Activated CD8-positive, alpha-beta memory T cell treated with anti-CD3 and anti-CD28 coated beads, Interleukin-2, amount 50 U/mL, for 48 hours (primary cell): Measurements from ENCODE around the gene PCSK2.
"Not testable (repeated sequence)": the region's sequence is repeated elsewhere in the genome, so short reads cannot be mapped to it uniquely, and the experiment has no call there.

Experiments
- DNase-seq: peaks from one replicate; pipeline ENCODE4 v3.0.0-alpha.2; 2020

The PCSK2 gene, protein sequence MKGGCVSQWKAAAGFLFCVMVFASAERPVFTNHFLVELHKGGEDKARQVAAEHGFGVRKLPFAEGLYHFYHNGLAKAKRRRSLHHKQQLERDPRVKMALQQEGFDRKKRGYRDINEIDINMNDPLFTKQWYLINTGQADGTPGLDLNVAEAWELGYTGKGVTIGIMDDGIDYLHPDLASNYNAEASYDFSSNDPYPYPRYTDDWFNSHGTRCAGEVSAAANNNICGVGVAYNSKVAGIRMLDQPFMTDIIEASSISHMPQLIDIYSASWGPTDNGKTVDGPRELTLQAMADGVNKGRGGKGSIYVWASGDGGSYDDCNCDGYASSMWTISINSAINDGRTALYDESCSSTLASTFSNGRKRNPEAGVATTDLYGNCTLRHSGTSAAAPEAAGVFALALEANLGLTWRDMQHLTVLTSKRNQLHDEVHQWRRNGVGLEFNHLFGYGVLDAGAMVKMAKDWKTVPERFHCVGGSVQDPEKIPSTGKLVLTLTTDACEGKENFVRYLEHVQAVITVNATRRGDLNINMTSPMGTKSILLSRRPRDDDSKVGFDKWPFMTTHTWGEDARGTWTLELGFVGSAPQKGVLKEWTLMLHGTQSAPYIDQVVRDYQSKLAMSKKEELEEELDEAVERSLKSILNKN

DNA sequence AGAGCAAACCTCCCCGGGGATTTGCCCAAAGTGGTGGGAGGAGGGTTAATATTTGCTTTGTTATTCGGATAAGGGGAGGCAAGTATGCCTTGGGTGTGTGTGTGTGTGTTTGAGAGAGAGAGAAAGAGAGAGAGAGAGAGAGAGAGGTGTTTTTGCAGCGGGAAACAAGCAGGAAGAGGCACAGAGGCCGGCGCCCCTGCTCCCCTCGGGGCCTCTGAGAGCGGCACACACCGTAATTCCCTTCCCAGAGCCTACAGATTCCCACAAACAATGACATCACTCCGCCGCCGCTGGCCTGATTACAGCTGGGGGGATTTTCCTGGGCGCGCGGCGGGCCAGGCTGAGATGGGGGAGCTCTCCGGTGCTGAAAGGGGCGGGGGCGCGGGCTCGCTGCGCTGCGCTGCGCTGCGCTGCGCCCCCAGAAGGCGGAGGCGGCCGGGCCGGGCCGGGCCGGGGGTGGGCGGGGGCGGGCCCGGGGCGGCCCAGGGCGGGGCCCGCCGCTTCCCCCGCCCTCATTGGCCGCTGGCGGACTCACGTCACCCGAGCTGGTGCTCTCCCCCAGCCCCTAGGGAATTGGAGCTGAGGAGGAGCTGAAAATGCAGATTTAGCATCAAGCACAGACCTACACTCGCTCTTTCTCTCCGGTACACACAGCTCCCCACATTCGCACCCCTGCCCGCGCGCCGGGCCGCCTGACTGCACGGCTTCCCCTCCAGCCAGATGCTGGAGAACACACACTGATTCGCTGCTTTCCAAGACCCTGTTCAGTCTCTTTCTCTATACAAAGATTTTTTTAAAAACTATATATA lies at the start of gene PCSK2:
Gene PCSK2 (plus strand): TSS at position 631 of the 809 bp plus-strand sequence. CDS start 266 bp downstream, outside the sequence.
- DNase-seq = no peak

DNA sequence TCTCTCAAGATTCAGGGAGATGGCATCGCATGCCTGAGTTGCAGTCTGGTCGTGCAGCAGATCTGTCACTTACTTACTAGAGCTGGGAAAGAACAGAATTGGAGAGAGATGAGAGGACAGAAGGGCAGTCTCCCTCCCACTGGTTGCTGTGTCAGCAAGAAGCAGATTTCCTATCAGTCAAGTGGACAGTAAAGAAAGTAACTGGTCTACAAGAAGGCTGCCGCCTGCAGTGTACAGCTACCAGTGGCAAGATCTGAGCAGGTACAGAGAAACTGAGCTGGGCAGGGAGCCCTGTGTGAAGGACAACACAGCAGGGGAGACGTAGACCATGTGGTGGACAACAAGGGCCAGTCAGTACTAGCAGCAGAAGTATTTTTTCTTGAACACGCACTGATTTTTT lies 49.5 kb upstream of the PCSK2 start:
- DNase-seq = no peak

DNA sequence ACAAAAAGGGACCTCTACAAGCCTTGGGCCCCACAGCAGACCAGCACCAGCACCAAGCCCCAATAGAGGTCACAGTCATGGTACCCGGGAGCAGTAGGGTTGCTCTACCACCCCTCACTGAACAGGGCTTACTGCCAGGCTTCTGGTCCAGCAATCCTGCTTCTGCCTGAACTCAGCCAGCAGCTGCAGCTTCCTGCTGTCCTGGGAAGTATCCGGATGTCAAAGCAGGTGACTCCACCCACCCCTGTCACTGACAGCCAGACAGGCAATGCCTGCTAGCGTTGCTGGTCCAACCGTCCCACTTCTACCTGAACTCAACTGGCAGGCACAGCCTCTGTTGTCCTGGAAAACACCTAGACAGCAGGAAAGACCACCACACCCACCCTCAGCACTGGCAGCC lies 47.0 kb upstream of the PCSK2 start:
- DNase-seq = no peak

DNA sequence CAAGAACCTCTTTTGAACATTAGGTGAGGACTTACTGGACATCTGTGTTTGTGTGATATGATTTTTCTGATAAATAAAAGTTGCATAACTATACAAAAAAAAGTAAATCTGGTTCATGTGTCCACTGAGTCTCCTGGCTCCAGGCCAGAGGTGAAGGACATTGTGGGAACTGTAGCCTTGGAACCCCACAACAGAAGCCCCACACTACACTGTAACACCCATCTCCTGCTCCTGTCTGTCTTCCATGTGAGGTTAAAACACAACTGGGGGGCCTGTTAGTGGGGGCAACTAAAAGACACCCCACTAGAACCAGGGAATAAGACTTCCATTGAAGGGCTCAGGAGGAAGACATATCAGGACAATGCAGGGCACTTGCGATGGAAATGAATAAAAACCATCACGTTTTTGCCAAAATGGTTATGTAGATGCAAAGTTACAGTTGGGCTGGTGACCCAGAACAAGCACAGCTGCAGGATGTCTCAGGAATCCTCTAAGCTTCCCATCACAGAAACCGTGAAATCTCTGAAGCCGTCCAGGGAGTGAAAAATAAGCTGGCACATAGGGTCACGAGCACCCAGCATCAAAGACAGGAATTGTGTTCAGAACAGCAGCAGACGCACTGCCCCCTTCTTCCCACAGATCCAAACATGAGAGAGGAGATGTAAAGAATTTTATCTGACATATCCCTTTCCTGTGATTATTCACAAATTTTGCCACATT lies 36.7 kb upstream of the PCSK2 start:
- no peak for DNase-seq

DNA sequence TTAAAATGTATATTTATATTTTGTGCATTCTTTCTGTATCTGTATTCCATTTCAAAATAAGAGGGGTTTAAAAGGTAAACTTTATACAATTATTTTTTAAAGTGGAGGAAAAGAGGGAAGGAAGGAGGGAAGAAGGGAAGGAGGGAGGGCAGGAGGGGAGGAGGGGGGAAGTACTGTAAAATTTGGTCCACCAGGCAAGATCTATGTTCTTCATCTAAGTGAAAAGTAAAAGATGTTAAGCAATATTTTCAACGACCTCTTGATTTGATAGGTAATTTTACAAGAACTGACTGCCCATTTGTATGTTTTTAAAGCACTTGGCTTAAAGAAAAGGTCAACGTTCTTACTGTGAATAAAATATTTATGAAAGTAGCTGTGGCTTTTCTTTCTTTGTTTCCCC lies 29.8 kb upstream of the PCSK2 start:
- DNase-seq = no peak

DNA sequence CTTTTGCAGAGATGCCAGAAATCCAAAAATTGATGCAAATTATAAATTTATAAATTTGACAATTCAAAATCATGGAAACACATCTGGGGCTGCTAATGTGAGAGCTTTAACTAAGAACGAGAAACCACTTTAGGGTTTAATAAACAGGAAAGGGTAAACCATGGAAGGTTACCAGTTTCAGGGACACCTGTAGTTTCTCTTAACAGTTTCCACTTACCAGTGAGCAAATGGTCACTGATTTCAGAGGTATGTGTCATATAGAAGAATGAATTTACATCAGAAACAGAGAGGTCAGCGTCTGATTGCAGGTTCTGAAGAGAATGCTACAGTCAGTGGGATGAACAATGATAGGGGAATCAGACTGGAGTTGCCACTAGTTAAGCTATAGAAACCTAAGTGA lies 24.8 kb upstream of the PCSK2 start:
- no peak for DNase-seq

DNA sequence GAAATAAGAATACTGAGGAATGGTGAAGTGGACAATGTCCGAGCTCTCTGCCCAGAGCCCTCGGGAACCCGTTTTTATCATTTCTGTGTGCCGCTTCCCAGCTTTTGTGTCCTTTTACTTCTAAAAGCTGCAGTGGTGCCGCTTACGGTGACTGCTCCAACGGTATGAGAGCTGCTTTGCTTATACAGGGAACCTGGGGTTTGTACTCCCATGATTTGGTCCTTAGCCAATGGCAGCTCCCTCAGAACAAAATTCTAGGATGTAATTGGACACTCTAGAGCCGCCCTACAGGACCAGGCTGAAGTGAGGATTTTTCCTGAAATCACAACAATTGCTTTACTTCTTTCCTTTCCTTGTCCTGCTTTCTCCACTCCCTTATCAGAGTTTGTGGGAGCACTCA lies 24.2 kb upstream of the PCSK2 start:
- DNase-seq = no peak

DNA sequence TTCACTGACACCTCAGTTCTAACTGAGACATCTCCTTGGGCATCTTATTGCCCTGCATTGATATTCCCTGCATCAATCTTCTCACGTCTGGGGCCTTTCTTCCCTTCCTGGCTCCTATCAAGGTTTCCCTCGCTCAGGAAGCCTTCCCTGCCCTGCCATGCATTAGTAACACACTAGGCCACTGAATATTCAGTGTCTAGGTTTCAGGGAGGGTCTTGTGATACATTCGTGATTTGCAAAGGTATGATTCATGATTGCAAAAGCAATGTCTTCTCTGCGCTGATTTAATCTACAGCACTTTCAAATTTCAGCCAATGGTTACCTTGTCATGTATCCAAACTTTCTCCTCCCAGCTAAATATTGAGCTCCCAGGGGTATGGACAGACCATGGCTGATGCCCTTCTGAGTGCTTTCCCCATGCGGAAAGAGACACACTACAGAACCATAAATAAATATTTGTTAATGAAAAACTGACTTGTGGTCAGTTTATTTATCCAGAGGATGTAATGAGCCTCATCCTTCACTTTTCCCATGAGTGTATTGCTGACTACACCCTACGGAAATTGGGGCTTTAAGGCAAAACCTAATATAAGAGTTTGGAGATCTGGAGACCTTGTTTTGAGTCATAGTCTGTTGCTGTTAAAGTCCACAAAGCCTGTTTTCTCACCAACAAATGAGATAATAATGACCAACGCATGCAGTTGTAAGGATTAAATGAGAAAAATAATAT lies 21.6 kb upstream of the PCSK2 start:
- DNase-seq = no peak

DNA sequence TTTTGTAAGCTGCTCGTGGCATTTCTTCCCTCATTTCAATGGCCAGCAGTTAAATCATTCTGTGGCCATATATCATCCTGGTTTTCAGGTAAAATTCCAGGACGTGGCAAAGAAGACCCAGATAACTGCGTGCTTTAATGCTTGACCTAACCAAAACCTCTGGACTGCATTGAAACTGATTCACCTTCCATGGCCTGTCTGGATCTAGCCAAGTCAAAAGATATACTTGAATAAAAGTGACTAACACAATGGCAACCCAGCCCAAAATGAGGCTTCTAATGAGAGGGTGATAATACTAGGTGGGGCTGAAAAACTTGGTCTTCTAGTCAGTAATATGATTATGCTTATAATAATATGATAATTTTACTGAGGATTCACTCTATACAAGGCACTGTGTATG lies 16.5 kb upstream of the PCSK2 start:
- DNase-seq = no peak

DNA sequence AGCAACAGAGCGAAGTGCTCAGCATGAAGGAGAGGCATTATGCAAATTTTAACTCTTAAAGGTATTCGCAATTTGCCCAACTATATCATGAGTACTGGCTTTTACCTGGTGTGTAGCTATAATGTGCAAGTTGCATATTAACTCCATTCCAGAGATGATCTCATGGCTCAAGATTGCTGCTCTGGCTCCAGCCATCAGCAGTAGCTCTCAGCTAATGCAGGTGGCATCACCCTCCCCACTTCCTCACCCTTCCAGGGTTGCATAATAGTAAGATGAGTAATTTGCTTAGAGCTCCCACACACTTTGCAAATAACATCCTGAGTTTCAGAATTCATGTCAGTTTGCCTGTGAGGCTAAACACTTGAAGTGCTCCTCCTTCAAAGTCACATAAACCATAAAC lies 15.9 kb upstream of the PCSK2 start:
- DNase-seq = no peak

DNA sequence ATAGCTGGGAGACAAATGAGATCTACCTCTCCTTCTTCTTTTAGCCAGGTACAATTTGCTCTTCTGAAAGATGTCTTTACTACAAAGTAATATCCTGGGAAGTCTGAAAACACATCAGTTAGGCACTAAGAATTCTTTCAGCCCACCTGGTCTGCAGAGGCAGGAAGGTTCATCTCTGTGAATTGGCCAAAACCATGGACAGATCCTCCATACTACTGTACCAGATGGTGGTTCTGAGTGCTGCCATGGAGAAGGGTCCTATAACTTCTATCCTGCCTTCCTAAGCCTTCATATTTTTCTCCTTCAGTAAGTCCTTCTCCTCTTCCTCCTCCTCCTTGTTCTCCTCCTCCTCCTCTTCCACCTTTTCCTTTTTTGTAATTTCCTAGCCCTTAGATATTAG lies 11.7 kb upstream of the PCSK2 start:
- DNase-seq = no peak

DNA sequence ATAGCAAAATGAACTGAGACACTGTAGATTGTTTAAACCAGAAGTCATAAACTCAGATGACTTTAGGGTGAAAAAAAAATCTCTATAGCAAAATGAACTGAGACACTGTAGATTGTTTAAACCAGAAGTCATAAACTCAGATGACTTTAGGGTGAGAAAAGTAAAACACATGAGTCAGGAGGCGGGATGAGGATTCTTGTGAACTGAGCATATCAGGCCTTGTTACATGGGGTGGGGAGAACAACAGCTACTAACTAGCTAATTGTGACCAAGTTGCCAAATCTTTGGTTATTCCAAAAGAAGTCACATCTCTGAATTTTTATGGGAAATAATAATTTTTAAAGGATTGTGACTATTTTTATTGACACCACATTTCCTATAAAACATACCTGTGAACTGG lies 7.0 kb upstream of the PCSK2 start:
- DNase-seq = not testable (repeated sequence)

DNA sequence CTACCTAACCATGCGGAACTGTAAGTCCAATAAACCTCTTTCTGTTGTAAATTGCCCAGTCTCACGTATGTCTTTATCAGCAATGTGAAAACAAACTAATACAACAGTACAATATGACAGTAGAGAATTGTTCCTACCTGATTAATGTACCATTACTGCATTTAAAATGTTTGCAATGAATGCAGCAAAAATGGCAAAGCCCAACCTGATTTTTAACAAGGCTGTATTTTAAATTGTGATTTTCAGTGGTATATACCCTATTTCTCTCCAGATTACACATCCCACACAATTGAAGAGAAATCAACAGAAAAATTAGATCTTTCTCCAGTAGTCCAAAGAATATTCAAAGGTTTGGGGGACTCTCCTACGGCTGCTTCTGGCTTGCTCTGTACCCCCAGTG lies 3.3 kb upstream of the PCSK2 start:
- no peak for DNase-seq

DNA sequence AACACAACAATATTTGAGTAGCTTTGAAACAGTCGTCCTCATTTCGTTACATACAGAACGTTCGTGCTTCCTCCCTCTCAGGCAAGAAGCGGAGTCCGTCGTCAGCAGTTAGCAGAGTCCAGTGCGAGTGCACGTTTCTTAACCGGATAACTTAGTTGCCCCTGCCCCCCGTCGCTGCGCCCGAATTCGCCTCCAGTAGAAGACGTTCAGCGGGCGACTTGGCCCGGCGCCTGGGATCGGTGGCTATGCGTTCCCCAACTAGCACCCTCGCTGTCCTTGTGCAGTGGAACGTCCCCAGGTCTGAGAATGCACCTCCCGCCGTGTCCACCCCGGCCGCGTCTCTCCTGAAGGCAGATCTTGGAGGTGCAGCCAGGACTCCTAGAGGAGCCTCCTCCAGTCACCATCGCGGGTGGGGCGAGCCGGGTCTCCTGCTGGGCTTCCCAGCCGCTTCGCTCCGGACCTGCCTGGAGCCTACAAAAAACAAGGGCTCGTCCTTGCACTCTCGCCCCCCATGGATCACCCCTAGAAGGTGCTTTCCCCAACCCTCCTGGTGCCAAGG lies 910 bp upstream of the PCSK2 start:
- no peak for DNase-seq

DNA sequence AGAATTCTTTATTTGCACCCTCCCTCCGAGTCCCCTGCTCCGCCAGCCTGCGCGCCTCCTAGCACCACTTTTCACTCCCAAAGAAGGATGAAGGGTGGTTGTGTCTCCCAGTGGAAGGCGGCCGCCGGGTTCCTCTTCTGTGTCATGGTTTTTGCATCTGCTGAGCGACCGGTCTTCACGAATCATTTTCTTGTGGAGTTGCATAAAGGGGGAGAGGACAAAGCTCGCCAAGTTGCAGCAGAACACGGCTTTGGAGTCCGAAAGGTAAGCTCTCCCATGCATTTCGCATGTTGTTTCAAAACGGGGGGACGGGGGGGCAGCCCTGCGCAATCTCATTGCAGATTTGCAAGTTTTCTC lies 357 bp downstream of the PCSK2 start:
- no peak for DNase-seq

DNA sequence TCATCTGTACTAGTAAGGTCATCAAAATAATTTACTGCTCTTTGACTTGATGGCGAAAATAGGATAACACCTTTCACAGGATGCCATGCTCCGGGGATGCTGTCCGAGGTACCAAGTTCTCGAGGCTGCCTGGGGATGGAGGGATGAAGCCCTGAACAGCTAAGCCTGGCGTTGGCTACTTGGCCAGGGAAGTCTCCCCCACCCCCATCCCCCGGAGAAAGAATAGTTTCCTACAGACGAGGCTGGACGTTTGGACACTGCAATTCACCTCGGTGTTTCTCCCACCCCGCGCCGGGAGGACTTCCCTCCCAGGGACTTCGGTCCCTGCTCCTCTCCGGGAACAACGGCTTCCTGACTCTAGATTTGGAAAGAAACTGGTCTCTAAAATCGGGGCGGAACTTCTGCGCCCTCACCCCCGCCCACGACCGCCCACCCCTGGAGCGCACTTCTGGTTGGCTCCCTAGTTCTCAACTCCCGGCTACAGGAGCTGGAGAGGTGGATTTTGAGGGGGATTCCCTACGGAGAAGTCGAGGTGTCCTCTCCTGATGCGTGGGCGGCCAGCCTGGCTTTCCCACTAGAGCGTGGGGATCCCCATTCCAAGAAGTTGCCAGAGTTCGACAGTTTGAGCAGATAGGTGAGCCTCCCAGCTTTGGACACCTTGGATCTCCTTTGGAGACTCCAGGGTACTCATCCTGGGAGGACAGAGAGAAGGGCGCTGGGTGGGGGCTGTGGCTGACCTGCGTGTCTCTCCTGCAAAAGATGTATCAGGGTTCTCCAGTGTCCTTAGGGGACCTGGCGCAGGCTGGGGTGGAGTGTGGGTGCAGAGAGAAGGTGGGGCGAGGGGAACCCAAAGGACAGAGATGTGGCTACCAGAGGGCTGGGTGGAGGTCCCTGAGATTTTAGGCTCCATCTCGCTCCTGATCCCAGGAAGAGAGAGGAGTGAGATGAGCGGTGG lies 1.1 kb downstream of the PCSK2 start:
- no peak for DNase-seq

DNA sequence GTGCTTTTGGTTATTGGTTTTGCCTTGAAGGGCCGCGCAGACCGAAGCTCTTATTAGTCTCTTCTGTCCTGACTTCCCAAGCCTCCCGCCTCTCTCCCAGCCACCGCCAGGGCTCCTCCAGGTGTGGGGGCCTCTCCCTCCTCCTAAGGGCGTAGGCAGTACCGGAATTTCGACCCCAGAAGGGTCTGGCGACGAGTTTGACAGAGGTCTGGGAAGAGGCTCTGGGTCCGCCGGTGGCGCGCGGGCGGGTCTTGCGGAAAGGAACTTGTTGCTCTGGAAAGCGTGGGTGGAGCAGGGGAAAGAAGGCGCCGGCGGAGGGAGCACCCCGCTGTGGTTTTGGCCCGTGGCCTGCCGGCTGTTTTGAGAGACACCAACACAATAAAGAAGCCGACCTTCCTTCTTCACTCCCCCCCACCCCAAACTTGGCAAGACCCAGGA lies 1.8 kb downstream of the PCSK2 start:
- no peak for DNase-seq

DNA sequence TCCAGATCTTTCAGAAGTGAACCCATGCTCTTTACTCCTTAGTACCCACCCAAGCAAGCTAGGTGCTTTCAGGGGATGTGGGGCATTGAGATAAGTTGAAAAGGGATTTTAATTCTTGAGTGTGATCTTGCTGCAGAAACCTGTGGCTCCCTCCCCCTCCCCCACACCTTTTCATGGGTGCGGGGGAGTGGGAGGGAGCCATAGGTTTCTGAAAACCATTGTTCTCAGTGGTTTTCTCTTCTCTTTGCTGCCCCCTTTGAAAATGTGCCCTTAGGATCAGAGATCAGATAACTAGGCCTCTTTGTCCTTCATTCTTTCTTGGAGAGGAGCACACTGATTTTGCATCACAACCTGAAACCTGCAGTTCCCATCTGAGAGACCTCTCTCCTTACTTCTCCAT lies 2.4 kb downstream of the PCSK2 start:
- DNase-seq = no peak

DNA sequence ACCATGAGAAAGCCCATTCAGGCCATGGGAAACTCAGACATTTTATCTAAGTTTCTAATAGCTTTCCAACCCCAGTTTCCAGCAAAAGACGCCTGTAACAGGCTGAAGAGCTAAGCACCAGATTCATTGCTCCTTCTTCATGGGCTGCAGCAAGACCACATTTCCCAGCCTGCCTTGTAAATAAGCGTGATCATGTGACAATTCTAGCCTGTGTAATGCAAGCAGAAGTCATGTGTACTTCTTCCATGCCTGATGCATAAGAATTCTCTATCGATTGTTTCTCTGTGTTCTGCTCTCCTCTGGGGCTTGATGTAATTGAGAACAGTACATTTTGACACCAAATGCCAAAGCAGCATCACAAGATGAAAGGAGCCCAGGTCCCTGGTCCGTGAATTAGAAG lies 6.8 kb downstream of the PCSK2 start:
- no peak for DNase-seq

DNA sequence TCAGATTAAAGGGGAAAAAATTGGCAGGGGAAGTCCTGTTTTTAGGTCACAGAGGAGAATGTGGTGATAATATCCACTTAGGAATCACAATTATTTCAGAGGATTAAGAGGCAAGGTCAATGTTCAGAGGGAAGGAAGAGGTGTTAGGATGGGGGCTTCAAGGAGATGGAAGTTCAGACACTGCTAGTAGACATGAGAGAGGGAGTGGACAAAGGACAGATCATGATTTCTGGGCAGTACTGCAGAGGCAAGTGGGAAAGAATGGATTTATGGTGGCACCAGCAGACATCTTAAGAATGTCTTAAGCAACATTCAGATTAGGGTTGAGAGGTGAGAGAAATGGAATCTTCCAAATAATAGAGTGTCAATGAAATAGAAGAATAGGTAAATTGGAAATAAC lies 9.9 kb downstream of the PCSK2 start:
- DNase-seq = no peak

DNA sequence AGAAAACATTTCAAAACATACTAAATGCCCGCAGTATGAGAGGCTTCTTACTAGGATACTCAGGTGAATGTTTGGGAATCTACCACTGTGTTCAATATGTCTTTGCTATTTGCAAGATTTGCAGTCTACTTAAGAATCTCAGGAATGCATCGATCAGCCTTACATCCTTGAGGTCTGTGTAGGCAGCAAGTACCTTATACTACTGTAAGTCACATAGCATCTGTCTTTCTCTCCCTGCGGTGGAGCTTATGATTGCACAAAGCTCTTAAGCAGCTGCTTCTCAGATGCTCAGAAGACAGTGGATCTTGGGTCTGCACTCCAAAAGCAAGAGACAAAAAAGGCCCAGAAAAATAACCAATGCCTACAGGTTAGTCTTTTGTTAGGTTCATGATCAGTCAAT lies 21.4 kb downstream of the PCSK2 start:
- DNase-seq = no peak
